Measurements from ENCODE around the gene THSD7B.

Gene THSD7B

GRCh38 chr2:137233091-137233490 lies 467.7 kb downstream of the THSD7B start:
- no peak overlapping the region for H2AK5ac ChIP-seq (ENCODE audit: low read depth, low read length)
- WGBS, 2 donors (ENCODE audit: extremely low coverage in 2 of 2, insufficient read length in 2 of 2, insufficient replicate concordance in 1 of 2): no CpG with 5 or more reads among the region's 3 CpGs
- H3K79me1 ChIP-seq (ENCODE audit: low read depth, low read length): no peaks in the 10 kb centered on the region
- H3K27ac ChIP-seq (replicated peaks; ENCODE audit: low read length): no peak overlapping the region
- H3K9ac ChIP-seq (ENCODE audit: low read depth, low read length, poor library complexity): no peak overlapping the region
- no peak overlapping the region for H2AFZ ChIP-seq (ENCODE audit: low read length)
- H3K36me3 ChIP-seq (replicated peaks in 1 of 2; ENCODE audit: control insufficient read depth in 2 of 2, insufficient read depth in 2 of 2, low read length in 2 of 2): no peaks in the 10 kb centered on the region
- no peak overlapping the region for H3K23ac ChIP-seq (ENCODE audit: low read depth, low read length, poor library complexity)
- H2BK5ac ChIP-seq (ENCODE audit: low read length): no peak overlapping the region
- H2BK12ac ChIP-seq (ENCODE audit: low read length): no peak overlapping the region
- no peak overlapping the region for H3K18ac ChIP-seq (ENCODE audit: low read length)
- no peak for DNase-seq (ENCODE audit: low spot score)
- no peak overlapping the region for H2BK120ac ChIP-seq (ENCODE audit: low read depth, low read length)
- no peaks in the 10 kb centered on the region for H3K4me1 ChIP-seq (ENCODE audit: control insufficient read depth in 2 of 2, insufficient read depth in 1 of 2, low read depth in 1 of 2, low read length in 2 of 2)
- no peak overlapping the region for H3K4me3 ChIP-seq (ENCODE audit: low read length in 2 of 2)
- no peak overlapping the region for H4K91ac ChIP-seq (ENCODE audit: low read depth, low read length, poor library complexity)
- H2BK15ac ChIP-seq (ENCODE audit: low read length): no peak overlapping the region
- H3K4ac ChIP-seq (ENCODE audit: low read length): no peak overlapping the region
- H3K14ac ChIP-seq (ENCODE audit: low read length): no peak overlapping the region
- no peak overlapping the region for H4K8ac ChIP-seq (ENCODE audit: low read depth, low read length)
- no peak overlapping the region for H3K4me2 ChIP-seq (ENCODE audit: insufficient read depth, low read length, poor library complexity, severe bottlenecking)
- H3K9me3 ChIP-seq (replicated peaks in 1 of 2; ENCODE audit: control insufficient read depth in 2 of 2, insufficient read depth in 1 of 2, low read depth in 1 of 2, low read length in 2 of 2): no peaks in the 10 kb centered on the region
- H3K27me3 ChIP-seq (ENCODE audit: control insufficient read depth in 3 of 3, insufficient read depth in 3 of 3, low read depth in 1 of 3, low read length in 3 of 3): no peaks in the 10 kb centered on the region

DNA sequence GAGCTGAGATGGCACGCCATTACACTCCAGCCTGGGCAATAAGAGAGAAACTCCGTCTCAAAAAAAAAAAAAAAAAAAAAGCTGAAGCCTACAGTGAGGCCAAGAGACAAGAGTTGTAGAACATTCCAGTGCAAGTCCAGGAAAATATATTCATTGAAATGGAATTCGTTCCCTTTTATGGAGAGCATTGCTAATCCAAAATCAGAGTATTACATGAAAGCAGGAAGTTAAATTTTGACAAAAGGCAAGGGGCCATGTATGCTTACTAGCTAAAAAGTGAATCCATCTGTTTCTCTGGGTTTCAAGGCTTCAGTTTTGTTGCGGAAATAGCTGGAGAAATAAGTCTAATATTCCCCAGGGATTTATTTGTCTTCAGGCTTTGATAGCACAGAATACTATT lies 471.7 kb downstream of the THSD7B start:
- H3K27ac ChIP-seq (replicated peaks; ENCODE audit: low read length): no peak overlapping the region
- no peak overlapping the region for H2AFZ ChIP-seq (ENCODE audit: low read length)
- no peak overlapping the region for H4K8ac ChIP-seq (ENCODE audit: low read depth, low read length)
- no CpG with 5 or more reads among the region's 4 CpGs for WGBS, 2 donors (ENCODE audit: extremely low coverage in 2 of 2, insufficient read length in 2 of 2, insufficient replicate concordance in 1 of 2)
- no peak overlapping the region for H3K23ac ChIP-seq (ENCODE audit: low read depth, low read length, poor library complexity)
- no peak overlapping the region for H2BK120ac ChIP-seq (ENCODE audit: low read depth, low read length)
- H2BK5ac ChIP-seq (ENCODE audit: low read length): no peak overlapping the region
- no peak overlapping the region for H3K4me2 ChIP-seq (ENCODE audit: insufficient read depth, low read length, poor library complexity, severe bottlenecking)
- H2BK15ac ChIP-seq (ENCODE audit: low read length): no peak overlapping the region
- H2AK5ac ChIP-seq (ENCODE audit: low read depth, low read length): no peak overlapping the region
- no peak overlapping the region for H3K18ac ChIP-seq (ENCODE audit: low read length)
- no peak overlapping the region for H3K4ac ChIP-seq (ENCODE audit: low read length)
- no peaks in the 10 kb centered on the region for H3K4me1 ChIP-seq (ENCODE audit: control insufficient read depth in 2 of 2, insufficient read depth in 1 of 2, low read depth in 1 of 2, low read length in 2 of 2)
- DNase-seq (ENCODE audit: low spot score): no peak
- H2BK12ac ChIP-seq (ENCODE audit: low read length): no peak overlapping the region
- H4K91ac ChIP-seq (ENCODE audit: low read depth, low read length, poor library complexity): no peak overlapping the region
- H3K9me3 ChIP-seq (replicated peaks in 1 of 2; ENCODE audit: control insufficient read depth in 2 of 2, insufficient read depth in 1 of 2, low read depth in 1 of 2, low read length in 2 of 2): no peaks in the 10 kb centered on the region
- no peaks in the 10 kb centered on the region for H3K27me3 ChIP-seq (ENCODE audit: control insufficient read depth in 3 of 3, insufficient read depth in 3 of 3, low read depth in 1 of 3, low read length in 3 of 3)
- H3K79me1 ChIP-seq (ENCODE audit: low read depth, low read length): no peaks in the 10 kb centered on the region
- H3K36me3 ChIP-seq (replicated peaks in 1 of 2; ENCODE audit: control insufficient read depth in 2 of 2, insufficient read depth in 2 of 2, low read length in 2 of 2): no peaks in the 10 kb centered on the region
- no peak overlapping the region for H3K4me3 ChIP-seq (ENCODE audit: low read length in 2 of 2)
- no peak overlapping the region for H3K9ac ChIP-seq (ENCODE audit: low read depth, low read length, poor library complexity)
- no peak overlapping the region for H3K14ac ChIP-seq (ENCODE audit: low read length)

- Histone ChIP-seq H3K4me3 (ENCODE audit: low read length in 2 of 2) (no peak overlapping the region), H3K79me1 (ENCODE audit: low read depth, low read length) (no peaks in the 10 kb centered on the region), H3K14ac (ENCODE audit: low read length) (no peak overlapping the region), H4K8ac (ENCODE audit: low read depth, low read length) (no peak overlapping the region), H3K23ac (ENCODE audit: low read depth, low read length, poor library complexity) (no peak overlapping the region), H2BK12ac (ENCODE audit: low read length) (no peak overlapping the region), H2BK15ac (ENCODE audit: low read length) (no peak overlapping the region), H3K36me3 (replicated peaks in 1 of 2; ENCODE audit: control insufficient read depth in 2 of 2, insufficient read depth in 2 of 2, low read length in 2 of 2) (no peaks in the 10 kb centered on the region), H3K4ac (ENCODE audit: low read length) (no peak overlapping the region), H3K4me1 (ENCODE audit: control insufficient read depth in 2 of 2, insufficient read depth in 1 of 2, low read depth in 1 of 2, low read length in 2 of 2) (no peaks in the 10 kb centered on the region), H3K27me3 (ENCODE audit: control insufficient read depth in 3 of 3, insufficient read depth in 3 of 3, low read depth in 1 of 3, low read length in 3 of 3) (no peaks in the 10 kb centered on the region), H4K91ac (ENCODE audit: low read depth, low read length, poor library complexity) (no peak overlapping the region), H3K27ac (replicated peaks; ENCODE audit: low read length) (no peak overlapping the region), H3K9ac (ENCODE audit: low read depth, low read length, poor library complexity) (no peak overlapping the region), H2BK120ac (ENCODE audit: low read depth, low read length) (no peak overlapping the region), H3K4me2 (ENCODE audit: insufficient read depth, low read length, poor library complexity, severe bottlenecking) (no peak overlapping the region), H3K9me3 (replicated peaks in 1 of 2; ENCODE audit: control insufficient read depth in 2 of 2, insufficient read depth in 1 of 2, low read depth in 1 of 2, low read length in 2 of 2) (no peaks in the 10 kb centered on the region), H3K18ac (ENCODE audit: low read length) (no peak overlapping the region), H2BK5ac (ENCODE audit: low read length) (no peak overlapping the region), H2AFZ (ENCODE audit: low read length) (no peak overlapping the region), H2AK5ac (ENCODE audit: low read depth, low read length) (no peak overlapping the region)
- WGBS, 2 donors (ENCODE audit: extremely low coverage in 2 of 2, insufficient read length in 2 of 2, insufficient replicate concordance in 1 of 2): no CpG with 5 or more reads among the region's 3 CpGs
- no peak for DNase-seq (ENCODE audit: low spot score)
Measured at GRCh38 chr2:137238065-137238464, 472.7 kb downstream of the THSD7B start.

DNA sequence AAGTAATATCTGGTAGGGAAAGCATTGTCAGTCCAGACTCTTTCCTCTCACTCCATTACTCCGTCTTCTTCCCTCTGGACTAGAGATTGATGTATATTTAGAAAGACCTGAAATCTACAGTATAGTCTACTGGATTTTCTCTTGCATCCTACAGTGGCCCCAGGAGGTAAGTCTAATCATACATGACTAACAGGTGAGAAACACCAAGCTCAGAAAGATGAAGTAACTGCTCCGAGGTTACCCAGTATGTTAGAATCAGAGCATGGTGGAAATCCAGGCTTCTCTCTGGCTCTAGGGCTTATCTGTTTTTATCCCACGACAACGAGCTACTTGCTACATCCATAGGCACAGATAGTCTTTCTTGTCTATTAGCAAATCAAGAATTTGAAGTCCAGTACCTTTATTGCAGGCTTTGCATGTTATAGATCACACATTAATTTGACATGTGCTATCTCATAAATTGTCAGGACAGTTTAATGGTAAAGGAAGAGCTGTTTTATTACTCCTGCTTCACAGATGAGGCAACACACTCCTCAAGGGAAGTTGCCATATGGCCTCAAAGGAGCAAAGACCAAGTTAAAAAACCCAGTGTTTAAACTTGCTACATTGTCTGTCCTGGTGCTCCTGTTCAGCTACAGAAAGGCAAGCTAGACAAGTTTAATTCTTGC lies 484.3 kb downstream of the THSD7B start:
- Histone ChIP-seq H3K4me2 (ENCODE audit: insufficient read depth, low read length, poor library complexity, severe bottlenecking) (no peak overlapping the region), H3K79me1 (ENCODE audit: low read depth, low read length) (no peaks in the 10 kb centered on the region), H3K4me1 (ENCODE audit: control insufficient read depth in 2 of 2, insufficient read depth in 1 of 2, low read depth in 1 of 2, low read length in 2 of 2) (no peaks in the 10 kb centered on the region), H3K9me3 (replicated peaks in 1 of 2; ENCODE audit: control insufficient read depth in 2 of 2, insufficient read depth in 1 of 2, low read depth in 1 of 2, low read length in 2 of 2) (no peaks in the 10 kb centered on the region), H2AFZ (ENCODE audit: low read length) (no peak overlapping the region), H3K9ac (ENCODE audit: low read depth, low read length, poor library complexity) (no peak overlapping the region), H3K27ac (replicated peaks; ENCODE audit: low read length) (no peak overlapping the region), H3K4ac (ENCODE audit: low read length) (no peak overlapping the region), H2BK5ac (ENCODE audit: low read length) (no peak overlapping the region), H3K27me3 (ENCODE audit: control insufficient read depth in 3 of 3, insufficient read depth in 3 of 3, low read depth in 1 of 3, low read length in 3 of 3) (no peaks in the 10 kb centered on the region), H2AK5ac (ENCODE audit: low read depth, low read length) (no peak overlapping the region), H4K8ac (ENCODE audit: low read depth, low read length) (no peak overlapping the region), H3K36me3 (replicated peaks in 1 of 2; ENCODE audit: control insufficient read depth in 2 of 2, insufficient read depth in 2 of 2, low read length in 2 of 2) (no peaks in the 10 kb centered on the region), H3K18ac (ENCODE audit: low read length) (no peak overlapping the region), H3K4me3 (ENCODE audit: low read length in 2 of 2) (no peak overlapping the region), H2BK12ac (ENCODE audit: low read length) (no peak overlapping the region), H4K91ac (ENCODE audit: low read depth, low read length, poor library complexity) (no peak overlapping the region), H2BK120ac (ENCODE audit: low read depth, low read length) (no peak overlapping the region), H2BK15ac (ENCODE audit: low read length) (no peak overlapping the region), H3K23ac (ENCODE audit: low read depth, low read length, poor library complexity) (no peak overlapping the region), H3K14ac (ENCODE audit: low read length) (no peak overlapping the region)
- no peak for DNase-seq (ENCODE audit: low spot score)
- WGBS, 2 donors (ENCODE audit: extremely low coverage in 2 of 2, insufficient read length in 2 of 2, insufficient replicate concordance in 1 of 2): no CpG with 5 or more reads among the region's 4 CpGs
